AG04450 (cell line): ENCODE results near the gene CAMK4. TPM values are rescaled to one million over a fixed set of nuclear protein-coding genes. Genes with fewer than 3 reads are reported as not detected.

Experiments used
- CTCF ChIA-PET: fragments of 300-600, 350-600 bp; formaldehyde crosslinking; extraction: SDS; loops from one replicate; lab custom pipeline; 2022; ENCODE audit warnings: antibody characterized with exemption, inconsistent platforms; lab: Charles Lee
- POLR2A ChIA-PET: fragments of 350-600 bp; formaldehyde crosslinking; extraction: SDS; loops from one replicate; lab custom pipeline; 2021; ENCODE audit warnings: antibody characterized with exemption, inconsistent platforms; lab: Yijun Ruan, JAX
- DNase-seq: peaks from one replicate; pipeline ENCODE4 v3.0.0-alpha.2; 2011; ENCODE audit warnings: low read depth, low spot score
- H3K27ac ChIP-seq: one replicate; pipeline ENCODE4 v1.5.1; 2012; ENCODE audit warnings: low read depth, low read length, control low read depth
- H3K27me3 ChIP-seq: one replicate; pipeline ENCODE4 v1.6.0; 2012; ENCODE audit warnings: low read length; ENCODE audit not compliant: control insufficient read depth, insufficient read depth
- H3K4me3 ChIP-seq: 2 replicates; pipeline ENCODE4 v1.5.1; 2011; ENCODE audit warnings: mild to moderate bottlenecking, low read depth, low read length, control low read depth
- H3K9me3 ChIP-seq: 2 replicates; pipeline ENCODE4 v1.5.1; 2012; ENCODE audit warnings: low read length; ENCODE audit not compliant: control insufficient read depth, insufficient read depth
- polyA plus RNA-seq: library from polyadenylated mRNA; depleted of rRNA; stranded (reverse); fragments of >200 nt; gene quantifications from 2 replicates; pipeline ENCODE4 v1.2.3, GENCODE V29; 2011
- TF ChIP-seq, protein P1 (sequence below): IDR thresholded peaks from 2 replicates; pipeline ENCODE4 v1.5.1; 2011; ENCODE audit warnings: low read depth, low read length, control low read depth, inconsistent platforms

The CAMK4 gene
- polyA plus RNA-seq, 1 experiment = 3.2 TPM

DNA sequence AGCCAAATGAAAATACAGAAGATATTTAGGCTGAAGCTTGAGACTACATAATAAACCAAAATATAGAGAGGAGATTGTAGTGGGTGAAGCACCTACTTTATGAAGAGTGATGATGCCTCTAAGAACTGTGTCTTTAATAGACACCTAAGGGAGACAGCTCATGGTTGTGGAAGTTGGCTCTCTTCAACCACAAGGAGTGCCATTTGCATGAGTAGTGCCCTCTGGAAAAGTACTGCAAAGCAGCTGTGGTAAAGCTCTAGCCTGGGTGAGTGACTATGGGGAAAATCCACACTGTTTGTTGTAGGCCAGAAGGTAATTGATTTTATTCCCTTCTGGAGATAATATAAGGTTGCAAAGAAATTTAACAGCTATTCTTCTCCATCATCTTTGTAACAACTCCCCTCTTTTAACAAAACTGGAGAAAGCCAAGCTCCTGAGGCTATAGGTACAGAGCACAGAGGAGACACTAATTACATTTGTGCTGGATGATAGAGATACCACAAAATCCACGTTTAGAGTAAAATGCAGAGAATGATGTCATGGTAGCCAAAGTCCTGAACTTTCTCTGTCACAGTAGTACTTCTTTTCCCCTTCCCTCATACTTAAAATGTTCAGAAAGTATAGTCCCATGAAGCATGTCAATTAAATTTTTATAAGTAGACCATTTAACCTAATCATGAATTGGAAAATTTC, 165.4 kb downstream of the CAMK4 start:
- Histone ChIP-seq H3K27me3 (no peaks in the 10 kb centered on the region), H3K9me3 (no peaks in the 10 kb centered on the region), H3K4me3 (no peak overlapping the region), H3K27ac (no peak overlapping the region)
- peak; percentile 23 for DNase-seq
- ChIA-PET CTCF (no interaction called here), POLR2A (no interaction called here)
- TF ChIP-seq, protein P1, sequence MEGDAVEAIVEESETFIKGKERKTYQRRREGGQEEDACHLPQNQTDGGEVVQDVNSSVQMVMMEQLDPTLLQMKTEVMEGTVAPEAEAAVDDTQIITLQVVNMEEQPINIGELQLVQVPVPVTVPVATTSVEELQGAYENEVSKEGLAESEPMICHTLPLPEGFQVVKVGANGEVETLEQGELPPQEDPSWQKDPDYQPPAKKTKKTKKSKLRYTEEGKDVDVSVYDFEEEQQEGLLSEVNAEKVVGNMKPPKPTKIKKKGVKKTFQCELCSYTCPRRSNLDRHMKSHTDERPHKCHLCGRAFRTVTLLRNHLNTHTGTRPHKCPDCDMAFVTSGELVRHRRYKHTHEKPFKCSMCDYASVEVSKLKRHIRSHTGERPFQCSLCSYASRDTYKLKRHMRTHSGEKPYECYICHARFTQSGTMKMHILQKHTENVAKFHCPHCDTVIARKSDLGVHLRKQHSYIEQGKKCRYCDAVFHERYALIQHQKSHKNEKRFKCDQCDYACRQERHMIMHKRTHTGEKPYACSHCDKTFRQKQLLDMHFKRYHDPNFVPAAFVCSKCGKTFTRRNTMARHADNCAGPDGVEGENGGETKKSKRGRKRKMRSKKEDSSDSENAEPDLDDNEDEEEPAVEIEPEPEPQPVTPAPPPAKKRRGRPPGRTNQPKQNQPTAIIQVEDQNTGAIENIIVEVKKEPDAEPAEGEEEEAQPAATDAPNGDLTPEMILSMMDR = no peak

DNA sequence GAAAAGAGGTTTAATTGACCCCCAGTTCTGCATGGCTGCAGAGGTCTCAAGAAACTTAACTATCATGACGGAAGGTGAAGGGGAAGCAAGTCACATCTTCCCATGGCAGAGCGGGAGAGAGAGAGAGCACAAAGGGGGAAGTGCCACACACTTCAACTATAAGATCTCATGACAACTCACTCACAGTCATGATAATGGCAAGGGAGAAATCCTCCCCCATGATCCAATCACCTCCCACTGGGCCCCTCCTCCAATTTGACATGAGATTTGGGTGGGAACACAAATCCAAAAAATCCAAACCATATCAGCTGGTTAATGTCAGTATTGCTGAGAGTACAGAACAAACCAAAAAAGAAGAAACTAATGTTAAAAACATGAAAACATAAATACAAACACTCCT, 168.0 kb downstream of the CAMK4 start:
- no peak for DNase-seq
- Histone ChIP-seq H3K9me3 (no peaks in the 10 kb centered on the region), H3K27ac (no peak overlapping the region), H3K4me3 (no peak overlapping the region), H3K27me3 (no peaks in the 10 kb centered on the region)
- ChIA-PET POLR2A (no interaction called here), CTCF (no interaction called here)
- TF ChIP-seq, protein P1 = no peak

DNA sequence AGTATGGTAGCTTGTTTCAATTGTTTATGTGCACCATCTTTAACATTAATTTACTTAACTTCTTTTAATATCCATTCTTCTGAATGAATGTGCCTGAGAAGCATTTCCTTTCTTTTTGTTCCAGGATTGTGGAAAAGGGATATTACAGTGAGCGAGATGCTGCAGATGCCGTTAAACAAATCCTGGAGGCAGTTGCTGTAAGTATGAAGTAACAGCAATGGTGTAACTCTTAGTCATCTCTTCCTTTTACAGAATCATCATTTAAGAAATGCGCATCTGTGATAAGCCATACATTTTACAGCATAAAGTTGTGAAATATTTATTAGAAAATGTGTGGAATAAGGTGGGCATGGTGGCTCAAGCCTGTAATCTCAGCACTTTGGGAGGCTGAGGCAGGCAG, 170.4 kb downstream of the CAMK4 start:
- TF ChIP-seq, protein P1 = no peak
- Histone ChIP-seq H3K27me3 (no peaks in the 10 kb centered on the region), H3K27ac (no peak overlapping the region), H3K4me3 (no peak overlapping the region), H3K9me3 (no peaks in the 10 kb centered on the region)
- CTCF ChIA-PET = interaction anchor here (1.8 kb wide), 1 partner anchor 137 kb away, joined by 5 read pairs; no protein-coding TSS in a partner anchor
- POLR2A ChIA-PET = no interaction called here
- DNase-seq = peak; percentile 27

DNA sequence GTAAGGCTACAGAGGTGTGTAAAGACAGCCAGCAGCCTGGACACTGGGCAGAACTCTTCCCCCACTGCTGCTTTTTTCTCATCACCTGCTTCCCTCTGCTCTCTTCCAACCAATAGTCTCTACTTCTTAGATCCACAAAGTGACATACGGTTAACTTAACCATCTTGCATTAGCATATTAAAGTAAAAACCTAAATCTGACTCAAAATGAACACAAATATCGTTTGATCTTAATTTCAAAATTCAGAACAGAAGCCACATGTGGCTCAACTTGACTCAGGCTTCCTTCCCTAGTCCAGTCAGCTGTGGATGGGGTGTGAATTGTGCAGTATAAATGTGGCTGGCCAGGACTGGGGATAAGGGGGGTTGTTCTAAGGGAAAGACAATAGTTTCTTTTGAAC, 173.8 kb downstream of the CAMK4 start:
- POLR2A ChIA-PET = no interaction called here
- Histone ChIP-seq H3K9me3 (no peaks in the 10 kb centered on the region), H3K27ac (no peak overlapping the region), H3K4me3 (no peak overlapping the region), H3K27me3 (no peaks in the 10 kb centered on the region)
- CTCF ChIA-PET = no interaction called here
- TF ChIP-seq, protein P1 = no peak
- no peak for DNase-seq

DNA sequence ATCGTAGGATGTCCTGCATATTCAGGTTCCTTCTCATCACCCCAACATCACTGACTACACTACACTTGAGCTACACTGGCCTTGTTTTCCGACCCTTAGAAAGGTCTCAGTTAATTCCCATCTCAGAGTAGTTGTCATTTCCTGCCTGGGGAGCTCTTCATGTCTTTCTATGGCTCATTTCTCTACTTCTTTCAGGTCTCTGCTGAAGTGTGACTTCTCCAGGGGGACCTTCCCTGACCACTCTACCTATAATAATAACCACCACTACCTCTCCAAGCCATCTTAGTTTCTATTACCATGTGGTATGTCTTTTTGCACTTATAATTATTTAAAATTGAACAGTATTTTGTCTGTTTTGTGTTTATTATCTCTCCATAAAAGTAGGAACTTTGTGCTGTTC, 174.9 kb downstream of the CAMK4 start:
- TF ChIP-seq, protein P1 = no peak
- ChIA-PET CTCF (interaction anchor here (1.8 kb wide), 1 partner anchor 132 kb away, joined by 4 read pairs; no protein-coding TSS in a partner anchor), POLR2A (no interaction called here)
- H3K4me3 ChIP-seq = no peak overlapping the region
- no peak overlapping the region for H3K27ac ChIP-seq
- H3K27me3 ChIP-seq = no peaks in the 10 kb centered on the region
- no peaks in the 10 kb centered on the region for H3K9me3 ChIP-seq
- no peak for DNase-seq
